ENCODE results near the gene NEUROD6. TPM values are rescaled to one million over a fixed set of nuclear protein-coding genes. Genes with fewer than 3 reads are reported as not detected.

Gene NEUROD6
- total RNA-seq, 1 donor from 2014 or later = not detected

- TF ChIP-seq CTCF (IDR thresholded peaks at IDR 0.05) = no peak
- TF ChIP-seq POLR2A (IDR thresholded peaks at IDR 0.05) = no peak
- TF ChIP-seq POLR2AphosphoS5 (IDR thresholded peaks at IDR 0.05; ENCODE audit: insufficient read depth in 1 of 2, low read depth in 1 of 2) = no peak
Observed at GRCh38 chr7:31341141-31341540, 615 bp upstream of the NEUROD6 start.

GRCh38 chr7:31340051-31340450 is 475 bp downstream of the NEUROD6 start:
- Histone ChIP-seq H3K27me3 (no peaks in the 10 kb centered on the region), H3K9me3 (no peaks in the 10 kb centered on the region), H3K4me3 (no peak overlapping the region), H3K36me3 (no peaks in the 10 kb centered on the region), H3K27ac (no peak overlapping the region), H3K4me1 (peaks cover 7% of the 10 kb centered on the region)
- no peak for DNase-seq (ENCODE audit: extremely low spot score in 2 of 2)
- TF ChIP-seq POLR2AphosphoS5 (IDR thresholded peaks at IDR 0.05; ENCODE audit: insufficient read depth in 1 of 2, low read depth in 1 of 2) = no peak
- TF ChIP-seq CTCF (IDR thresholded peaks at IDR 0.05) = no peak
- TF ChIP-seq POLR2A (IDR thresholded peaks at IDR 0.05) = no peak
- intact Hi-C loops (cut with DNase I) = loop anchor here (2.0 kb wide), 1 partner anchor 75 kb away; no protein-coding TSS in a partner anchor

More at GRCh38 chr7:31341141-31341540, 615 bp upstream of the NEUROD6 start:
- Histone ChIP-seq H3K27me3 (no peaks in the 10 kb centered on the region), H3K4me3 (no peak overlapping the region), H3K4me1 (peaks cover 3% of the 10 kb centered on the region), H3K36me3 (no peaks in the 10 kb centered on the region), H3K27ac (no peak overlapping the region), H3K9me3 (no peaks in the 10 kb centered on the region)
- DNase-seq (ENCODE audit: extremely low spot score in 2 of 2) = no peak
- intact Hi-C loops (cut with DNase I) = loop anchor here (2.0 kb wide), 1 partner anchor 74 kb away; no protein-coding TSS in a partner anchor

- Histone ChIP-seq H3K27ac (no peak overlapping the region), H3K27me3 (no peaks in the 10 kb centered on the region), H3K4me1 (peaks cover 7% of the 10 kb centered on the region), H3K36me3 (no peaks in the 10 kb centered on the region), H3K9me3 (no peaks in the 10 kb centered on the region), H3K4me3 (no peak overlapping the region)
- no peak for TF ChIP-seq POLR2AphosphoS5 (IDR thresholded peaks at IDR 0.05; ENCODE audit: insufficient read depth in 1 of 2, low read depth in 1 of 2)
- no peak for TF ChIP-seq POLR2A (IDR thresholded peaks at IDR 0.05)
- no peak for TF ChIP-seq CTCF (IDR thresholded peaks at IDR 0.05)
- intact Hi-C loops (cut with DNase I) = no loop called here
- no peak for DNase-seq (ENCODE audit: extremely low spot score in 2 of 2)
Observed at GRCh38 chr7:31338706-31339105, 1.8 kb downstream of the NEUROD6 start.

GRCh38 chr7:31337002-31337565 is 3.4 kb downstream of the NEUROD6 start:
- Histone ChIP-seq H3K9me3 (no peaks in the 10 kb centered on the region), H3K36me3 (no peaks in the 10 kb centered on the region), H3K27me3 (no peaks in the 10 kb centered on the region), H3K27ac (no peak overlapping the region), H3K4me1 (peaks cover 7% of the 10 kb centered on the region), H3K4me3 (no peak overlapping the region)
- no peak for DNase-seq (ENCODE audit: extremely low spot score in 2 of 2)
- TF ChIP-seq CTCF (IDR thresholded peaks at IDR 0.05) (no peak), POLR2A (IDR thresholded peaks at IDR 0.05) (no peak), POLR2AphosphoS5 (IDR thresholded peaks at IDR 0.05; ENCODE audit: insufficient read depth in 1 of 2, low read depth in 1 of 2) (no peak)
- intact Hi-C loops (cut with DNase I) = no loop called here

GRCh38 chr7:31336202-31337001 is 4.1 kb downstream of the NEUROD6 start:
- Histone ChIP-seq H3K4me1 (peaks cover 7% of the 10 kb centered on the region), H3K36me3 (no peaks in the 10 kb centered on the region), H3K27ac (no peak overlapping the region), H3K27me3 (no peaks in the 10 kb centered on the region), H3K4me3 (no peak overlapping the region), H3K9me3 (no peaks in the 10 kb centered on the region)
- no peak for DNase-seq (ENCODE audit: extremely low spot score in 2 of 2)
- no peak for TF ChIP-seq CTCF (IDR thresholded peaks at IDR 0.05)
- no peak for TF ChIP-seq POLR2AphosphoS5 (IDR thresholded peaks at IDR 0.05; ENCODE audit: insufficient read depth in 1 of 2, low read depth in 1 of 2)
- no peak for TF ChIP-seq POLR2A (IDR thresholded peaks at IDR 0.05)
- intact Hi-C loops (cut with DNase I) = no loop called here

All from vagina (tissue), 2 donors.